GM12801 (cell line): ENCODE measurements around the gene SMAP2.

Experiments used
- TF ChIP-seq, protein P1 (sequence below): IDR thresholded peaks from one replicate; pipeline ENCODE4 v1.5.1; 2011; ENCODE audit warnings: control low read depth; ENCODE audit not compliant: insufficient read length; ENCODE audit errors: extremely low read depth

SMAP2 gene

DNA sequence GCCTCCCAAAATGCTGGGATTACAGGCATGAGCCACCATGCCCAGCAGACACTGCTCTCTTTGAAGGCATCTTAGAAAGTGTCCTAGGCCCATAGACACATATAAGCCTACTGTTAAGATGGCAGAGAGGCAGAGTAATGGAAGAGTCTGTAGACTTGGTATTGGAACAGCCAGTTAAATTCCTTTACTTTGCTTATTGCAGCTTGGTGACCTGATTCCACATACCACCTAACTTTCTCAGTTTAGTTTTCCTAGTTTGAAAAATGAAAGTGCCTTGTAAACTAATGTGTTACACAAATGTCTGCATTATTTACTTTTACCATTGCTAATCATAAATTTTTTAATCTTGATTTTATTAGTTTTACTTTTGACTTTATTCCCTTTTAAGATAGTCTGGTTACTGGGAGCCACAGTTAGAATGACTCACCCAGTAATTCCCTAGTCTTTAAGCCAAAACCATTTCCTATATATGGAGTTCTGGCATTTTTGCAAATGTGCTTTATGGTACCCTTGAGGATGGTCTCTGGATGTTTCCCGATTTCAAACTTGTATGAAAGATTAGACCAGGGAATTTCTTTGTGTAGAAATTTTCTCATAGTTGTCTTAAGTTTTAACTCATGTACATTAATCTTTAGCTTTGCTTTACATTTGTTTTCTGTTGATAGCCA lies 6.4 kb downstream of the SMAP2 start:
- TF ChIP-seq, protein P1, sequence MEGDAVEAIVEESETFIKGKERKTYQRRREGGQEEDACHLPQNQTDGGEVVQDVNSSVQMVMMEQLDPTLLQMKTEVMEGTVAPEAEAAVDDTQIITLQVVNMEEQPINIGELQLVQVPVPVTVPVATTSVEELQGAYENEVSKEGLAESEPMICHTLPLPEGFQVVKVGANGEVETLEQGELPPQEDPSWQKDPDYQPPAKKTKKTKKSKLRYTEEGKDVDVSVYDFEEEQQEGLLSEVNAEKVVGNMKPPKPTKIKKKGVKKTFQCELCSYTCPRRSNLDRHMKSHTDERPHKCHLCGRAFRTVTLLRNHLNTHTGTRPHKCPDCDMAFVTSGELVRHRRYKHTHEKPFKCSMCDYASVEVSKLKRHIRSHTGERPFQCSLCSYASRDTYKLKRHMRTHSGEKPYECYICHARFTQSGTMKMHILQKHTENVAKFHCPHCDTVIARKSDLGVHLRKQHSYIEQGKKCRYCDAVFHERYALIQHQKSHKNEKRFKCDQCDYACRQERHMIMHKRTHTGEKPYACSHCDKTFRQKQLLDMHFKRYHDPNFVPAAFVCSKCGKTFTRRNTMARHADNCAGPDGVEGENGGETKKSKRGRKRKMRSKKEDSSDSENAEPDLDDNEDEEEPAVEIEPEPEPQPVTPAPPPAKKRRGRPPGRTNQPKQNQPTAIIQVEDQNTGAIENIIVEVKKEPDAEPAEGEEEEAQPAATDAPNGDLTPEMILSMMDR, result no peak

DNA sequence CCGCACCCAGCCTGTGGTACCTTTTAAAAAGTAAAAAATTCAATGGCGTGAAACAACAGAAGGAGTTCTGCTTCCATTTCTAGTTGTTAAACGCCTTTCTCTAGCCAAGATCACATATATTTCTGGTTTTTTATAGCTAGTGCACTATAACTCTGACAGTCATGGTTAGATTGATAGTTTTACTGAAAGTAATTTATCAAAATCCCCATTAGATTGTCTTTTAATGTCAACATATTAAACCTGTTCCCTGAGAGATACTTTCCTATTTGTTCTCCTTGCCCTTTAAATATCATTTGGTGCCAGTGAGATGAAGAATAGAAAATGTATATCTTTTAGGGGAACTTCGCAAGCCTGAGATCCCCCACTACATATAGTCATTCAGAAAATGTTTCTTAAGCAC lies 7.3 kb downstream of the SMAP2 start:
- TF ChIP-seq, protein P1, result no peak

DNA sequence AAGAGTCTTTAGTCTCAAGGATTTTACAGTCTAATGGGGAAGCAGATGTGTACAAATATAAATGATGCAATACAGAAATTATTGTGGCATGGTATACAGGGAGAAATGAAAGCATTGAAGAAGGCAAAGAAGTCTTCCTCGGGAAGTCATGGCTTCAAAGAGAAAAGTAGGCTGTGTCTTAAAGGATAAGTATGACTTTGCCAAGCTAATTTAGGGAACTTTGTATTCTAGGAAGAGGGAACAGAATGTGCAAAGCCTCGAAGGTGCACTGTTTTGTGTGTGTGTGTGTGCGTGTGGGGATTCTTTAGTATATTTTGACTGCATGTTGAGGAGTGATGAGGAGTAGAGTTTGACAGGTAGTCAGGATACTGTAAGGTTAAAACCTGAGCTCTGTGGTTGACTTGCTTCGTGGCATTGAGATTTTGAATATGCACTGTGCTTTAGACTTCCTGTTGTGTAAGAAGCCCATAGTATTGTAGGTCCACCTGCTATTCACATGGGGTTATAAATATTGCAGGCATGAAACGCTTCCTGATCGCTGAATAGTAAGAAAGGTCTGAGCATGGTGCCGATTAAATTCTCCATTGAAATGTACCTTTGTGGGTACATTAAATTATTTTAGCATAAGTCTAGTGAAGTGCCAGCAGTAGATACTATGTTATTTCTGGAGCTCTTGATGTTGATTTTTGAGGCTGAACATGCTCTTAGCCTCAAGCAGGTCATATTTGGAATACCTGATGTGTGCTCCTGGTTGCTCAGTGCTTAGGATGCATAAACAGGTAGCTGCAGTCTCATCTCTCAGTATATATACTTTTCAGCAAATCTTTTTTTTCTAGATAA lies 8.0 kb downstream of the SMAP2 start:
- TF ChIP-seq, protein P1, result no peak

DNA sequence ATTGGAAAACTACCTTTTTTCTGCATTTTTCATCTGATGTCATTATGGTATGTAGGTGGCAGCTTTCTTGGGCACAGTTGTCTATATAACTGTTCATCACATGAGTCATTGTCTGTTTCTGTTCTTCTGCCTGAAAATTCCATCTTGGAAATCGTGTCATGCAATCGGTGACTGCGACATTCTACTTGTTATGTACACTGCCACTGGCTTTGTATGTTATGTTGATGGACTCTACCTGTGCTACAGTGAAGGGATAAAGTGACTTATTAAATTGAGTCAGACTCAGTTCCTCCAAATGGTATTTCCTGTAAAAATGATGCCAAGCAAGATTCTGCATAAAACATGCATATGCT lies 8.6 kb downstream of the SMAP2 start:
- TF ChIP-seq, protein P1, result no peak

DNA sequence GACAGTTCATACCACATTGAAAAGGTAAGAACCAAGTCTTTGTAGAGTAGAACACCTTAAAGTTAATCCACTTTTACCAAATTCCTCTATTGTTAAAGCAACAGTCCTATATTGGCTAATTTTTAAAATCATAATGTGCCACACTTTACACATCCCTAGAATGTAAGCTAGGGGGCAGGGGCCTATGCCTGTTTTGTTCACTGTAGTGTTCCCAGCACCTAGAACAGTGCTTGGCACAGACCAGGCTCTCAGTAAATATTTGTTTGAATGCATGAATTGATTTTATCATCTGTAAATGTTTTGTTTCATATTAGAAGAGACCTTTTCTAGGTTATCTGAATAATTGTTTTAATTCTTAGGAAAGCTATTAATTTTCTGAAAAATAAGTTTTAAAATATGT lies 9.1 kb downstream of the SMAP2 start:
- TF ChIP-seq, protein P1, result no peak

DNA sequence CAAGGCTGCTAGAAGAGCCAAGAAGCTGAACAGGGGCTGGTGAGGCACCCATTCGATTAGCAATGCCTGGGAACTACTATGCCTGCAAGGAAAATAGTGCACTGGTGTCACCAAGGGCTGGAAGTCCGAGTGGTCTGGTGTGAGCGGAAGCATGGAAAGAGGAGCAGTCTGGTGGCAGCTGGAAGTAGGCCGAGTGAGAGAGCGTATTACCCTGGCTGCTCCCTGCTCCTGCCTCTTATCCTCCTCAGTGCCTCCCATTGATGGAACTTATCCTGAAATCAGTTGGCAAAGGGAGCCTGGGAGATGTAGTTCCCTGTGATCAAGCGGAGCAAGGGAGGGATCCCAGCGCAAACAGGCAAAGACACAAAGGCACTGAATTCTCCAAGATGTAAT lies 9.6 kb downstream of the SMAP2 start:
- TF ChIP-seq, protein P1, result no peak

DNA sequence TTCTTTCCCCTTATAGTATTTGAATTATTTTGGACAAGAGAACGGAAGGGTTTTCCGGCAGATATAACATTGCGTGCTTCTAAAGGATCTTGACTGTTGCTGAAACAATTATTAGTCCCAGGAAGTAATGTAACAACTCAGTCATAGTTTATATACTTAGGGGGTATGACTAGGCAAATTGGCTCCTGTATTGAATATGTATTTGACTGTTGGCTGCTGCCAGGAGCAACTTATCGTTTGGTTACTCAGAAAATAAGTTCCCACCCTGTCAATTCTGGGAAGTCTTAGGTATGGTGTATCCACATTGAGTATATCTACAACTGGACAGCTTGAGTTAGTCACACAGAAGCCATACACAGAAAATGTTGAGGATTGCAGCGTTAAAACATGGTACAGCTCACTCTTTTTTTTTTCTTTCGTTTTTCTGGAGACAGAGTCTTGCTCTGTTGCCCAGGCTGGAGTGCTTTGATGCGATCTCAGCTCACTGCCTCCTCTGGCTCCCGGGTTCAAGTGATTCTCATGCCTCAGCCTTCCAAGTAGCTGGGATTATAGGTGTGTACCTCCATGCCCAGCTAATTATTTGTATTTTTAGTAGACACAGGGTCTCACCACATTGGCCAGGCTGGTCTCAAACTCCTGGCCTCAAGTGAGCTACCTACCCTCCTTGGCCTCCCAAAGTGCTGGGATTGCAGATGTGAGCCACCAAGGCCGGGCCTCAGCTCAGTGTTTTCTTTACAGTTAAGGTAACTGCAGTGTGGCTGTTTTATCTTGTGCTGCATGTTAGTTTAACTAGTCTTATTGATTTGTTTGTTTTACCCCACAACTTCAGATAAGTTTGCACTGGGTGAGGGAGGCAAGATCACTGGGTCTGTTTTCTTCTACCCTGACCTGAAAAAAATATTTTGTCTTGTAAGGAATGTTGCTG lies 10.2 kb downstream of the SMAP2 start:
- TF ChIP-seq, protein P1, result no peak
